ENCODE measurements around the gene PRX. TPM values are rescaled to one million over a fixed set of nuclear protein-coding genes. Genes with fewer than 3 reads are reported as not detected.

PRX gene
- total RNA-seq, 6 experiments from 2014 or later: 0.86 to 1.5 (median 0.94) TPM

GRCh38 chr19:40417643-40417981 lies 4.4 kb upstream of the PRX start:
- TF ChIP-seq, protein P1, sequence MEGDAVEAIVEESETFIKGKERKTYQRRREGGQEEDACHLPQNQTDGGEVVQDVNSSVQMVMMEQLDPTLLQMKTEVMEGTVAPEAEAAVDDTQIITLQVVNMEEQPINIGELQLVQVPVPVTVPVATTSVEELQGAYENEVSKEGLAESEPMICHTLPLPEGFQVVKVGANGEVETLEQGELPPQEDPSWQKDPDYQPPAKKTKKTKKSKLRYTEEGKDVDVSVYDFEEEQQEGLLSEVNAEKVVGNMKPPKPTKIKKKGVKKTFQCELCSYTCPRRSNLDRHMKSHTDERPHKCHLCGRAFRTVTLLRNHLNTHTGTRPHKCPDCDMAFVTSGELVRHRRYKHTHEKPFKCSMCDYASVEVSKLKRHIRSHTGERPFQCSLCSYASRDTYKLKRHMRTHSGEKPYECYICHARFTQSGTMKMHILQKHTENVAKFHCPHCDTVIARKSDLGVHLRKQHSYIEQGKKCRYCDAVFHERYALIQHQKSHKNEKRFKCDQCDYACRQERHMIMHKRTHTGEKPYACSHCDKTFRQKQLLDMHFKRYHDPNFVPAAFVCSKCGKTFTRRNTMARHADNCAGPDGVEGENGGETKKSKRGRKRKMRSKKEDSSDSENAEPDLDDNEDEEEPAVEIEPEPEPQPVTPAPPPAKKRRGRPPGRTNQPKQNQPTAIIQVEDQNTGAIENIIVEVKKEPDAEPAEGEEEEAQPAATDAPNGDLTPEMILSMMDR (IDR thresholded peaks at IDR 0.05): no peak
- no peak for DNase-seq
- H3K36me3 Mint-ChIP-seq (ENCODE audit: low read depth): 0 out of 2 replicates have a peak, but pooled peaks cover 4% of the 10 kb centered on the region
- H3K9me3 Mint-ChIP-seq: no peaks in the 10 kb centered on the region
- H3K27me3 Mint-ChIP-seq (ENCODE audit: insufficient read depth): peaks cover 4% of the 10 kb centered on the region
- H3K4me3 Mint-ChIP-seq: no peak overlapping the region
- peaks cover 21% of the 10 kb centered on the region for H3K4me1 Mint-ChIP-seq (ENCODE audit: low read depth)
- peak overlapping the region; percentile 34; the same call in 1 of the 2 replicates for H3K27ac Mint-ChIP-seq

DNA sequence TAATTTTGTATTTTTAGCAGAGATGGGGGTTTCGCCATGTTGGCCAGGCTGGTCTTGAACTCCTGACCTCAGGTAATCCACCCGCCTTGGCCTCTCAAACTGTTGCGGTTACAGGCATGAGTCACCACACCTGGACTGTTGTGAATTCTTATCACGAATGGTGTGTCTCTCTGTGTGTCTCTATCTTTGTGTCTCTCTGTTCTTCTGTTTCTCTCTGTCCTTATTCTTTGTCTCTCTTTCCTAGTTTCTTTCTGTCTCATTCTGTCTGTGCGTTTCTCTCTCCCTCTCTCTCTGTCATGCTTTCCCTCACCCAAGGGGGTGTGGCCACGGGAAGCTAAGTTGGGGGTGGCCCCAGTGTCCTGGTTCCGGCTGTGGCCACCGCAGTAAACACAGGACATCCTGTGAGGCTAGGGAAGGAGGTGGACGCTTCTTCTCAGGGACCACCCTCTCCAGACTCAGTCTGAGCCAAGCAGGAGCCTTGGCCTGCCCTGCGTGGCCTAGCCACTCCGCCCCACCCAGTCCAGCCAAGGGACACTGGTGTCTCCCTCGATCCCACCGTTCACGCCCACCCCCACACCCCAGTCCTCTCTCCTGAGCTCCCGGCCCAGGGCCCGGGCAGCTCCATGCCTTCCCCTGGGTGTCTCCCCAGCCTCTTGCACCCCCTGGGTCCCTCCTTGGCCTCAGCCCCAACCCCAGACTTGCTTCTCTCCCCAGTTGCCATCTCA lies 3.9 kb upstream of the PRX start:
- Mint-ChIP-seq H3K27ac (peak overlapping the region; percentile 34), H3K36me3 (ENCODE audit: low read depth) (no peaks in the 10 kb centered on the region)
- DNase-seq: no peak

GRCh38 chr19:40415768-40416167 lies 2.6 kb upstream of the PRX start:
- H3K9me3 Mint-ChIP-seq: no peaks in the 10 kb centered on the region
- no peak for DNase-seq
- H3K36me3 Mint-ChIP-seq (ENCODE audit: low read depth): no peaks in the 10 kb centered on the region
- H3K4me3 Mint-ChIP-seq: no peak overlapping the region
- H3K4me1 Mint-ChIP-seq (ENCODE audit: low read depth): peaks cover 12% of the 10 kb centered on the region
- peaks cover 4% of the 10 kb centered on the region for H3K27me3 Mint-ChIP-seq (ENCODE audit: insufficient read depth)
- TF ChIP-seq, protein P1 (IDR thresholded peaks at IDR 0.05): no peak
- H3K27ac Mint-ChIP-seq: no peak overlapping the region

More for the DNA sequence above, 3.9 kb upstream of the PRX start:
- TF ChIP-seq, protein P1 (IDR thresholded peaks at IDR 0.05): no peak
- Mint-ChIP-seq H3K4me3 (peak overlapping the region; percentile 4; the same call in 1 of the 2 replicates), H3K27me3 (ENCODE audit: insufficient read depth) (peaks cover 4% of the 10 kb centered on the region), H3K9me3 (no peaks in the 10 kb centered on the region), H3K4me1 (ENCODE audit: low read depth) (peaks cover 16% of the 10 kb centered on the region)

DNA sequence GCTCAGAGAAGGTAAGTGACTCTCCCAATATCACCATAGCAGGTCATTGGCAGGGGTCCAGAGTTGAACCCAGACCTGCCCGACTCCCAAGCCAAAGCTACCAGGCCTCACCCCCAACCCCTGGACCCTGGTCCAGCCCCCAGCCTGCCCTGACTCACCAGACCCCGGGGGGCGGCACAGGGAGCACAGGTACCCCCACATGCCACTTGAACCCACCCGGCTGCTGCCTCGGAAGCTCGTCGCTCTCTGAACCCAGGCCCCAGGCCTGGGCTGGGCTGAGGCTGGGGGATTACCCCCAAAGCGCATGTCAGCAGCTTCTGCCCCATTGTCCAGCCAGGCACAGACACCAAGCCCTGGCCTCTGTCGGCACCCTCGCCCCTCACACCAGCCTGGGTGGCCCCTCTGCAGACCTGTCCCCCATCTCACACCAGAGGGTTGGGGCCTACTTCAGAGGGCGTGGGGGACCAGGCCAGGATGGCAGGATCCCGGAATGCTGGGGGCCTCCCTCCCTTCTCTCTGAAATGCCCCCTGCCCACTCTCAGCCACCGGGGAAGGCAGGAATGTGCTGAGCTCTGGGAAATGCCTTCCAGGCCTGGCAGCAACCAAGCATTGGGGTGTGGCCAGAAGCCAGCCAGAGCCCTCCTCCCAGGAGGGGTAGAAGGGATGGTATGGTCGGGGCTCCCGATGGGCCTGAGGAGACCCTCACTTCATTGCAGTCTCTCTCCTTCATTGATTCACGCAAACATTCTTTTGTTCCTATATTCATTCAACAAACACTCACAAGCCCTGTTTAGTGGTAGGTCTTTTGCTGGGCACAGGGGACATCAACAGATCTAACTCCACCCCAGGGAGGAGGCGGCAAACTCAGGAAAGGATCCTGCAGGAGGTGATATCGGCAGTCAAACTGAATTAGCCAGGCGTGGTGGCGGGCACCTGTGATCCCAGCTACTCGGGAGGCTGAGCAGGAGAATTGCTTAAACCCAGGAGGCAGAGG lies 1.7 kb upstream of the PRX start:
- no peak overlapping the region for H3K27ac Mint-ChIP-seq
- no peak for DNase-seq
- H3K36me3 Mint-ChIP-seq (ENCODE audit: low read depth): no peaks in the 10 kb centered on the region
- TF ChIP-seq, protein P1 (IDR thresholded peaks at IDR 0.05): no peak
- H3K27me3 Mint-ChIP-seq (ENCODE audit: insufficient read depth): peaks cover 4% of the 10 kb centered on the region
- H3K4me1 Mint-ChIP-seq (ENCODE audit: low read depth): peaks cover 12% of the 10 kb centered on the region
- H3K9me3 Mint-ChIP-seq: no peaks in the 10 kb centered on the region
- H3K4me3 Mint-ChIP-seq: no peak overlapping the region

- H3K4me3 Mint-ChIP-seq: no peak overlapping the region
- no peak for DNase-seq
Observed at GRCh38 chr19:40412866-40413265, 312 bp downstream of the PRX start.

More at GRCh38 chr19:40412866-40413265, 312 bp downstream of the PRX start:
- TF ChIP-seq, protein P1 (IDR thresholded peaks at IDR 0.05): no peak
- Mint-ChIP-seq H3K36me3 (ENCODE audit: low read depth) (no peaks in the 10 kb centered on the region), H3K27ac (no peak overlapping the region), H3K27me3 (ENCODE audit: insufficient read depth) (peaks cover 4% of the 10 kb centered on the region), H3K9me3 (no peaks in the 10 kb centered on the region), H3K4me1 (ENCODE audit: low read depth) (peaks cover 12% of the 10 kb centered on the region)

Data from HFFc6 (cell line).